Endothelial cell of umbilical vein (primary cell): Measurements from ENCODE around the gene CPZ. TPM values are rescaled to one million over a fixed set of nuclear protein-coding genes. Genes with fewer than 3 reads are reported as not detected.

Experiments used
- BruUV-seq: library from RNA; stranded (reverse); fragments of 400-500 nt; replicated peaks from 2 replicates; lab custom pipeline; 2021; lab: Mats Ljungman, UMichigan
- CTCF ChIA-PET: fragments of 300-600, 350-600 bp; sonication (Branson Sonifier 250); formaldehyde crosslinking; loops from one replicate; lab custom pipeline; 2021; ENCODE audit warnings: antibody characterized with exemption, inconsistent platforms; lab: Charles Lee
- POLR2A ChIA-PET: fragments of 300-600, 350-600 bp; sonication (Branson Sonifier 250); formaldehyde crosslinking; loops from one replicate; lab custom pipeline; 2021; ENCODE audit warnings: antibody characterized with exemption, inconsistent platforms; lab: Charles Lee
- DNase-seq: peaks from one replicate; pipeline ENCODE4 v3.0.0-alpha.2; 2011; ENCODE audit warnings: low read depth, low spot score
- FAIRE-seq: peaks from 2 replicates; lab custom pipeline; 2011; peaks lifted over from hg19 to GRCh38; lab: Jason Lieb, UNC
- H2AFZ ChIP-seq: 2 replicates; pipeline ENCODE4 v1.6.0; 2012; ENCODE audit warnings: low read depth, low read length, control low read depth, inconsistent platforms
- H3K27ac ChIP-seq: 2 replicates; pipeline ENCODE4 v1.5.1; 2011; ENCODE audit warnings: low read depth, mild to moderate bottlenecking, control low read depth, low read length, moderate library complexity; ENCODE audit not compliant: insufficient read depth
- H3K27me3 ChIP-seq, 2 experiments: 2 replicates each; pipeline versions ENCODE4 v1.6.0 to v1.6.1; 2011; ENCODE audit warnings: low read length in 2 of 2, mixed read lengths in 1 of 2; ENCODE audit not compliant: control insufficient read depth in 2 of 2, insufficient read depth in 2 of 2
- H3K36me3 ChIP-seq, 2 experiments: 2 replicates in 1 of 2; 3 replicates in 1 of 2; pipeline ENCODE4 v1.5.1; 2011; ENCODE audit warnings: low read length in 2 of 2, mild to moderate bottlenecking in 1 of 2, moderate library complexity in 1 of 2; ENCODE audit not compliant: control insufficient read depth in 2 of 2, insufficient read depth in 2 of 2; ENCODE audit errors: extremely low read depth in 1 of 2
- H3K4me1 ChIP-seq: 3 replicates; pipeline ENCODE4 v1.5.1; 2011; ENCODE audit warnings: mild to moderate bottlenecking, low read length; ENCODE audit not compliant: control insufficient read depth, insufficient read depth; ENCODE audit errors: extremely low read depth
- H3K4me2 ChIP-seq: 2 replicates; pipeline ENCODE4 v1.6.1; 2011; ENCODE audit warnings: low read length, control low read depth, mixed read lengths; ENCODE audit not compliant: insufficient read depth
- H3K4me3 ChIP-seq, 3 experiments: fragments of 200-600 bp in 1 of 3; sonication (generic), shearing (Covaris generic) in 1 of 3; replicated peaks in 1 of 3; 2 replicates each; pipeline ENCODE4 v1.5.1; 2011 to 2016; ENCODE audit warnings: control low read depth in 3 of 3, low read length in 3 of 3, mild to moderate bottlenecking in 2 of 3, inconsistent platforms in 1 of 3, low read depth in 1 of 3, moderate library complexity in 1 of 3; ENCODE audit not compliant: insufficient read depth in 1 of 3
- H3K79me2 ChIP-seq: 2 replicates; pipeline ENCODE4 v1.6.0; 2012; ENCODE audit warnings: low read length, inconsistent platforms; ENCODE audit not compliant: control insufficient read depth, insufficient read depth
- H3K9ac ChIP-seq: replicated peaks from 2 replicates; pipeline ENCODE3; 2011; ENCODE audit warnings: low read length, control low read depth; ENCODE audit not compliant: insufficient read depth; ENCODE audit errors: extremely low read depth
- H3K9me1 ChIP-seq: replicated peaks from 3 replicates; pipeline ENCODE4 v1.6.0; 2011; ENCODE audit warnings: mild to moderate bottlenecking, low read length; ENCODE audit not compliant: control insufficient read depth, insufficient read depth; ENCODE audit errors: extremely low read depth
- H3K9me3 ChIP-seq: replicated peaks from 2 replicates; pipeline ENCODE4 v1.5.1; 2012; ENCODE audit warnings: low read length, inconsistent platforms; ENCODE audit not compliant: control insufficient read depth, insufficient read depth
- H4K20me1 ChIP-seq: replicated peaks from 2 replicates; pipeline ENCODE3; 2011; ENCODE audit warnings: mild to moderate bottlenecking, low read length; ENCODE audit not compliant: control insufficient read depth, insufficient read depth; ENCODE audit errors: extremely low read depth
- EZH2 ChIP-seq: IDR thresholded peaks from 2 replicates; pipeline ENCODE4 v1.6.1; 2012; ENCODE audit warnings: borderline replicate concordance, low read depth, mild to moderate bottlenecking, moderate library complexity, low read length, inconsistent platforms; ENCODE audit not compliant: severe bottlenecking
- FOS ChIP-seq: IDR thresholded peaks from 2 replicates; pipeline ENCODE4 v1.6.1; 2011; ENCODE audit warnings: mild to moderate bottlenecking, low read length, moderate library complexity, borderline replicate concordance; ENCODE audit not compliant: insufficient read depth
- GATA2 ChIP-seq: IDR thresholded peaks from 2 replicates; pipeline ENCODE4 v1.7.0; 2011; ENCODE audit warnings: low read depth, mild to moderate bottlenecking, moderate library complexity, mixed read lengths, low read length; ENCODE audit not compliant: insufficient read length, insufficient read depth
- JUN ChIP-seq: IDR thresholded peaks from 2 replicates; pipeline ENCODE4 v1.6.1; 2011; ENCODE audit warnings: borderline replicate concordance, low read depth; ENCODE audit not compliant: insufficient read length, insufficient read depth
- MAX ChIP-seq: IDR thresholded peaks from 2 replicates; pipeline ENCODE4 v1.6.1; 2011; ENCODE audit not compliant: insufficient read depth, insufficient read length
- MYC ChIP-seq: IDR thresholded peaks from one replicate; pipeline ENCODE4 v1.6.1; 2011; ENCODE audit warnings: mild to moderate bottlenecking, low read depth, low read length
- POLR2A ChIP-seq: IDR thresholded peaks from 2 replicates; pipeline ENCODE4 v1.6.1; 2012; ENCODE audit warnings: low read depth, mild to moderate bottlenecking, control low read depth, low read length
- POLR2AphosphoS5 ChIP-seq: IDR thresholded peaks from 2 replicates; pipeline ENCODE4 v1.6.1; 2012; ENCODE audit warnings: low read depth, mild to moderate bottlenecking, control low read depth, low read length, moderate library complexity; ENCODE audit not compliant: insufficient read depth
- dilution Hi-C: fragments of 300-500 bp; cut with MboI; formaldehyde crosslinking; loops from one replicate; pipeline ENCODE4 v1.15.0; 2019; ENCODE audit warnings: low sequenced_read_pairs; ENCODE audit not compliant: extremely low pct_ligation_motif_present
- intact Hi-C: fragments of 100-400 bp; cut with micrococcal nuclease; formaldehyde crosslinking; loops from one replicate; pipeline ENCODE4 v1.10.0; 2022
- polyA plus RNA-seq, 4 experiments: library from polyadenylated mRNA; depleted of rRNA in 3 of 4; stranded (reverse) in 3 of 4; unstranded in 1 of 4; fragments of >200 nt; gene quantifications; 2 replicates each; pipeline versions ENCODE4 v1.2.1 to v1.2.3, GENCODE V29; 2011 to 2012; ENCODE audit warnings: missing spikeins in 1 of 4
- total RNA-seq: library from RNA; stranded (reverse); gene quantifications from 2 replicates; pipeline ENCODE4 v1.2.3, GENCODE V29; 2021
- TF ChIP-seq, protein P1 (sequence below), 2 donors: IDR thresholded peaks; 1 replicate in 1 of 2; 2 replicates in 1 of 2; pipeline ENCODE4 v1.5.1; 2011; ENCODE audit warnings: low read length in 2 of 2, mild to moderate bottlenecking in 2 of 2, moderate library complexity in 2 of 2, control low read depth in 1 of 2, inconsistent platforms in 1 of 2, low read depth in 1 of 2; ENCODE audit not compliant: insufficient read depth in 1 of 2; ENCODE audit errors: extremely low read depth in 1 of 2

CPZ gene
- total and polyA plus RNA-seq, 2 donors (not counting 3 experiments of a cell fraction or from before 2014, with no cell fraction given) = not detected

- Histone ChIP-seq H3K79me2 (no peaks in the 10 kb centered on the region), H3K27ac (no peak overlapping the region), H3K4me3 (no peak overlapping the region), H2AFZ (no peak overlapping the region), H3K9me3 (no peaks in the 10 kb centered on the region), H3K9ac (no peak overlapping the region), H3K4me2 (no peak overlapping the region), H3K36me3 (no peaks in the 10 kb centered on the region), H3K27me3 (no peaks in the 10 kb centered on the region), H3K4me1 (no peaks in the 10 kb centered on the region), H3K9me1 (no peaks in the 10 kb centered on the region), H4K20me1 (no peaks in the 10 kb centered on the region)
- DNase-seq (no peak), FAIRE-seq (no peak)
- ChIA-PET CTCF (no interaction called here), POLR2A (no interaction called here)
- TF ChIP-seq MYC (no peak), POLR2AphosphoS5 (no peak), POLR2A (no peak), FOS (no peak), MAX (no peak), GATA2 (no peak), EZH2 (no peak), JUN (no peak)
- TF ChIP-seq, protein P1, sequence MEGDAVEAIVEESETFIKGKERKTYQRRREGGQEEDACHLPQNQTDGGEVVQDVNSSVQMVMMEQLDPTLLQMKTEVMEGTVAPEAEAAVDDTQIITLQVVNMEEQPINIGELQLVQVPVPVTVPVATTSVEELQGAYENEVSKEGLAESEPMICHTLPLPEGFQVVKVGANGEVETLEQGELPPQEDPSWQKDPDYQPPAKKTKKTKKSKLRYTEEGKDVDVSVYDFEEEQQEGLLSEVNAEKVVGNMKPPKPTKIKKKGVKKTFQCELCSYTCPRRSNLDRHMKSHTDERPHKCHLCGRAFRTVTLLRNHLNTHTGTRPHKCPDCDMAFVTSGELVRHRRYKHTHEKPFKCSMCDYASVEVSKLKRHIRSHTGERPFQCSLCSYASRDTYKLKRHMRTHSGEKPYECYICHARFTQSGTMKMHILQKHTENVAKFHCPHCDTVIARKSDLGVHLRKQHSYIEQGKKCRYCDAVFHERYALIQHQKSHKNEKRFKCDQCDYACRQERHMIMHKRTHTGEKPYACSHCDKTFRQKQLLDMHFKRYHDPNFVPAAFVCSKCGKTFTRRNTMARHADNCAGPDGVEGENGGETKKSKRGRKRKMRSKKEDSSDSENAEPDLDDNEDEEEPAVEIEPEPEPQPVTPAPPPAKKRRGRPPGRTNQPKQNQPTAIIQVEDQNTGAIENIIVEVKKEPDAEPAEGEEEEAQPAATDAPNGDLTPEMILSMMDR (IDR thresholded peaks at IDR 0.05; ENCODE audit: extremely low read depth in 1 of 2, insufficient read depth in 1 of 2, low read depth in 1 of 2, low read length in 2 of 2) = no peak
- dilution Hi-C loops (no loop called here), intact Hi-C loops (no loop called here)
- BruUV-seq = no TSS peak
These were observed 50.2 kb downstream of the CPZ start for GRCh38 chr4:8642651-8643321.
